8988T (cell line): ENCODE results near the gene SUMF1.
"Not testable (repeated sequence)": the region's sequence is repeated elsewhere in the genome, so short reads cannot be mapped to it uniquely, and the experiment has no call there.

Experiments
- DNase-seq: peaks from one replicate; pipeline ENCODE4 v3.0.0; 2011

Gene SUMF1

GRCh38 chr3:4458961-4459360 is 8.1 kb downstream of the SUMF1 start:
- no peak for DNase-seq

GRCh38 chr3:4456780-4457179 is 10.3 kb downstream of the SUMF1 start:
- DNase-seq: not testable (repeated sequence)

DNA sequence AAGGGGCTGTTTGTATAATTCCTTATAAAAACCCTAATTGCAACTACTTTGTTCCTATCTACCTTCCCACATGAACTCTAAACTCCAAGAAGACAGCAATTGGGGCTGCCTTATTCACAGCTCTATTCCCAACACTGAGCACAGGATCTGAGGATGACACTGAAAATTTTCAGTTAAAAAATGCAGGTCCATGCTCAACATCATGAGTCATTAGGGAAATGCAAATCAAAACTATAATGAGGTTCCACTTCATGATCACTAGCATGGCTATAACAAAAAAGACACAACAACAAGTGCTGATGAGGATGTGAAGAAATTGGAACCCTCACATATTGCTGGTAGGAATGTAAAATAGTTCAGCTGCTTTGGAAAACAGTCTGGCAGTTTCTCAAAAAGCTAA is 12.9 kb downstream of the SUMF1 start:
- no peak for DNase-seq

- DNase-seq: no peak
Measured at GRCh38 chr3:4449043-4449805, 17.8 kb downstream of the SUMF1 start.

DNA sequence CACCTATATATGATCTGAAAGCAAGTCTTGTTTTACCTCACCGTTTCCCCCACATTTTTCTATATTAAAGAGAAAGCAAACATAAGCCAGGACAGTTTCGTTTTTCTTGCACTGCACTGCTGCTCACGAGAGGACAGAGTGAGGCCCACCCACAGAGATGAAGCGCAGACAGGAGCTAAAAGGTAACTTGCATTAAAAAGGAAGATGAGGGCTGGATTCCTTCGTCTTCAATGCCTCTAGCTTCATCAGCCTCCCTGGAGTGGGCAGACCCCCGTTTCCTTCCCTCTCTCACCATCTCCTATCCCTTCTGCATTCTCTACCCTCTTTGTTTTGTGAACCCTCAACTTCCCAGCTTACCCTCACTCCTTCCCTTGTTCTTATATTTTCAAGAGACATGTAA is 18.9 kb downstream of the SUMF1 start:
- no peak for DNase-seq

DNA sequence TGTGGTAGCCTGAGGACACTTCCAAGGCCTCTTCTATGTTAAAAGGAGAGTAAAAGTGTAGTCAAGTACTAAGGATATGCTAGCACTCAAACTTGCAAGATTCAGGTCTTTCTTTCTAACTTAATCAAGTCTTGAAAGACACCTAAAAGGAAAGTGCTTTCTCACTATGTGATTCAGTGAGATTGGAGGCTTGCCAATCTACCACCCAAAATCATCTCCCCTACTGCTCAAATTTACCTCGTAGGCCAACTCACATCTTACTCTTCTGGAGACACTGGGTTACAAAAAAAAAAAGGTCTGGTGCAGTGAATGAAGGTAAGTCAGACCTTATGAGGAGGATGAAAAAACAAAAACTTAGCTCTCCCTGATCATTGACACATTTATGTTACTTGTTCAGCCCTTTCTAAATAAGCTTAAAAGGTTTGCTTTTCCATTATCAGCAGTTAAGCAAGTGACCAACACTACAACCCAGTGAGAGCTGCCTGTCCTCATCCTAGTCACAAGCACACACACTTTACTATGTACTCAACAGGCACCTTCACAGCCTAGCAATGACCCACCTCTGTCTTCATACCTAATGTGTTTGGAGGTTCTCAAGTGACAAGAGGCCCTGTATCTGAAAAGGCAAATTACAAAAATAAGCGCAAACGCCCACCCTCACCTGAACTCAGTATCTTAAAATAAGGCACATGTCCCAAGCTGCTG is 19.6 kb downstream of the SUMF1 start:
- no peak for DNase-seq

DNA sequence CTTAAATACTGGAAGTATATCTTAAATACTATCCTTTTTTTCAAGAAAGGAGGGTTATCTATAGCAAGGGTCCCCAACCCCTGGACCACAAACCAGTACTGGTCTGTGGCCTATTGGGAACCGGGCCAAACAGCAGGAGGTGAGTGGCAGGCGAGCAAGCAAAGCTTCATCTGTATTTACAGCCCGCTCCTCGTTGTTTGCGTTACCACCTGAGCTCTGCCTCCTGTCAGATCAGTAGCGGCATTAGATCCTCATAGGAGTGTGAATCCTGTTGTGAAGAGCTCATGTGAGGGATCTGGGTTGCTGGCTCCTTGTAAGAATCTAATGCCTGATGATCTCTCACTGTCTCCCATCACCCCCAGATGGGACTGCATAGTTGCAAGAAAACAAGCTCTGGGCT is 26.1 kb downstream of the SUMF1 start:
- no peak for DNase-seq

GRCh38 chr3:4438296-4438695 is 28.8 kb downstream of the SUMF1 start:
- no peak for DNase-seq

DNA sequence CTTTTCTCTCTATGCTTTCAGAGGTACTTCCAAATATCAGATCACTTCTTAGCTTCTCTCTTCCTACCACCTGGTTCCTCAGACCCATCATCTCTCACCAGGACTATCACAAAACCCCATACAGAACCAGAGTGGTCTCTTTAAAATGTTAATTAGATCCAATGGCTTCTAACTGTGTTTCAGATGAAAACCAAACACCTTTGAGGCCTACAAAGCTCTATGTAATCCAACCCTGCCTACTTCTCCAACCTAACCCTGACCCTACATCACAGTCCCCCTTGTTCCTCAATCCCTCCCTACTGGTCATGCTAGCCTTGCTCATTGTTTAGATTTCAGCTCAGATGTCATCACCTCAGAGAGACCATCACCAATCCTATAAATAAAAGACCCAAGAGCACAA is 34.8 kb downstream of the SUMF1 start:
- DNase-seq: no peak

DNA sequence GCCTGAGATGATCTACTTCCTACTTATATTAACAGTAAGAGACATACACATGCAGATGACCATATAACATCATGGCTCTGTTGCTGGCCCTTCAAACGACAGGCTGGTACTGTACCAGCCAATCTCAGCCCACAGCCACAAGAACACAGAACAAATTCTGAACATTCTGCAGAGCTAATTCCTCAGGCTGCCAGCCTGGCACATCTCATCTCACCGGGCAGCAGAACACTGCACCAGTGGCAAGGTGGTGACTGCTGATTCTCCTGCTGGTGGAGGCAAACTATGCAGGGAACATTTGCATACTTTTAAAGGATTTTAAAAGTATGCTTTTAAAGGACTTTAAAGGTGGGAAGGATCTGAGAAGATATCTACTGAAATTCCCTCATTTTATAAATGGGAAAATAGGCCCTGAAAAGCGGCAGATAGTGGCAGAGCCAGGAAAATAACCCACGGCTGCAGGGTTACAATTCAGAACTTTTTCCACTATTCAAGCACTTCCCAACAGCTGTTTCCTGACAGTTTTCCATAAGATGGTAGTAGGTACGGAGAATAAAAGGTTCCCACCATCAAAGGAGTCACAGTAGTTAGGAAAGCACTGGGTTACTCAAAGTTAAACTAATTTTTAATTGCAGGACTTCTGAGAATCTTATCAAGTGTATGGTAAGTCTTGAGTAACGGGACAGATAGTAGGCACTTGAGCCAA is 37.3 kb downstream of the SUMF1 start:
- no peak for DNase-seq

DNA sequence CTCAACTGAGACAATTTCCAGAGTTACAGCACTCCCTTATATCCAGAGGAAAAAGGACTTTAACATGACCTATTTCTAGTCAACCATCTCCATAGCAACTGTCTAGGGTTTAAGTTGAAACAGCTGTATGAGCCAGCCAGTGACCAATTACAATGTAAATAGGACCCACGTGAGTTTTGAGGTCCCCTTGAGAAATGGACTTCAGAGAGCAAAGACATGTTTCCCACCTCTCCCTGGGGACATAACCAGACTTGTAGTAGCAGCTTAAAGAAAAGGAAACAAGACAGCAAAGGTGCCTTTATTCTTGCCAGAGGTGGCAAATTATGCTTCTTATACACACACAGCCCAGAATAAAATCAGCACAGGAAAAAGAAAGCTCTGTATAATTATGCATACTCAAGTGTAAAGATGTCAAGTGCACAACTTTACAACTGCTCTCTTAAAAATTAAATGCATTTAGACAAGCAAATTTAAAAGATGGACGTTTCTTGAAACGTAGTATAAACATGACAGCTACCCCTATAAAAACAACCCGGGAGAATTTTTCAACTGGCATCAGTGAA is 40.2 kb downstream of the SUMF1 start:
- DNase-seq: no peak

- DNase-seq: no peak
Measured at GRCh38 chr3:4426261-4426781, 40.7 kb downstream of the SUMF1 start.

- DNase-seq: no peak
Measured at GRCh38 chr3:4425707-4426106, 41.4 kb downstream of the SUMF1 start.

- no peak for DNase-seq
Measured at GRCh38 chr3:4425055-4425454, 42.0 kb downstream of the SUMF1 start.

DNA sequence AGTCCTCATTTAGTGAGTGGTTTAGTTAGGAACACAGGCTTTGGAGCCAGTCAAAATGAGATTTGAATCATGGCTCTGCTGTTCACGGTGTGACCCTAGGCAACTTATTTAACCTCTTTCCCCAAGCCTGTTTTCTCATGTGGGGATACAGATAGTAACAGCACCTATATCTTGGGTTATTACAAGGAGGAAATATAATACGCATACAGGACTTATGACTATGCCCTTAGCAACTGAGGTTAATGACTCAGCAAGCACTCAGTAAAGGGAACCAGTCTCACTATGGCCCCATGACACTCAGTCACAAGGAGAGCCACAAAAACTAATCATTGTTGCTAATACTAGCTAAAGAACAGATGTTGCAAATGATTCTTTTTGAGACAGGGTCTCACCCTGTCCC is 45.9 kb downstream of the SUMF1 start:
- no peak for DNase-seq

DNA sequence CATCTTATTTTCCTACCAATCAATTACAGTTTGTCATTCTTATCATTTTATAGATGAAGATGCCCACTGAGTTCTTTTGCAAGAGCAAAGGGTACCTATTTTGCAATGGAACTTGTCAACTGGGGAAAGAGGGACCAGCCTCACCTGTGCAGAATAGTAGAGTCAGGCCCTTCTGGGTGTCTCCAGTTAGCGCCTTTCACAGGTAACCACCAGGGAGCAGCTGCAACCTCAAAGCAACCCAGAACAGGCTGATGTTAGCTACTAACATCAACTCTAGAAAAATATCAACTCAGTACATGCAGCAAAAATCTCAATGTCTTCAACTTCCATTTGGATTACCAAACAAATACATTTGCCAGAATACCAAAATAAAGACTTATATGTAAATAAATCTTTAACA is 47.1 kb downstream of the SUMF1 start:
- DNase-seq: no peak

GRCh38 chr3:4419386-4419785 is 47.7 kb downstream of the SUMF1 start:
- DNase-seq: no peak

GRCh38 chr3:4418156-4418555 is 48.9 kb downstream of the SUMF1 start:
- no peak for DNase-seq

- DNase-seq: no peak
Measured at GRCh38 chr3:4417449-4417848, 49.6 kb downstream of the SUMF1 start.

DNA sequence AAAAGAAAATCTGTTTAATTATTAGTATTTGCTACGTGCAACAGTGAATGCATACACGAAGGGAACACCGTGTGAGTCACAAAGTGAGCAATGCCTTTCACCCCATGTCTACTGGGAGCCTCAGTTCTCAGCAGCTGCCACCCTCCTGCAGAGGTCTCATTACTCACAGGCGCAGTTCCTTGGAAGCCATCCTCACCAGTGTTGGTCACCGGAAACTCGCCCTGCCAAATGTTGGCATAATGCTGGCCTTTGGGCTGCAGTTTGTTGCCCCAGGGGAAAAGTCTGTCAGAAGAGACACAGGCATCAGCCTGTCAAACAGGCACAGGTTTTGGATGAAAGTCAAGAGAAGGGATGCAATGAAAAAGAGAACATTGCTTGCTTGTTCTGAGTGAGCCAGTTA is 50.1 kb downstream of the SUMF1 start:
- DNase-seq: no peak

GRCh38 chr3:4416427-4416945 is 50.6 kb downstream of the SUMF1 start:
- no peak for DNase-seq

- DNase-seq: no peak
Measured at GRCh38 chr3:4413467-4413866, 53.6 kb downstream of the SUMF1 start.

DNA sequence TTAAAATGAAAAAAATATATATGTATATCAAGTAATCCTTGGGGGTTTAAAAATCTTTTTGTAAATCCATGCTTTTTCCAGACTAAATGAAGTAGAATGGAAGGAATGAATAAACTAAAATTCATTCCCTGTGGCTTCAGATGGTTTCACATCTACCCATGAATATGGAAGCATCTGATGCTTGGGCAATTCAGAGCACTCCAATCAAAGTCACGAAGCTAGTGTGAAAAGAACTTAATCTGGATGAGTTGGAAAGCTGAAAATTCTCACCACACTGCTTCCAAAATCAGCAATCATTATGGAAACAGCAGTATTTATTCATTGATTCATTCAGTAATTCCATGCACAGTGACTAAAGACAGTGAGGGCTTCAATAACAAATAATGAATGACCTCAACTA is 55.2 kb downstream of the SUMF1 start:
- no peak for DNase-seq
